PFSK-1 (cell line): Measurements from ENCODE around the gene ANKS3.

ENCODE experiments used
- POLR2AphosphoS5 ChIP-seq: IDR thresholded peaks from 2 replicates; pipeline ENCODE4 v1.6.1; 2012; ENCODE audit warnings: low read depth, mild to moderate bottlenecking, control low read depth, low read length, moderate library complexity
- REST ChIP-seq, 2 experiments: IDR thresholded peaks; 2 replicates each; pipeline versions ENCODE4 v1.6.1 to v1.8.0; 2011 to 2012; ENCODE audit warnings: low read depth in 2 of 2, low read length in 2 of 2, control low read depth in 1 of 2, inconsistent platforms in 1 of 2, mild to moderate bottlenecking in 1 of 2, moderate library complexity in 1 of 2; ENCODE audit not compliant: insufficient read depth in 1 of 2
- SIN3A ChIP-seq: IDR thresholded peaks from 2 replicates; pipeline ENCODE4 v1.6.1; 2012; ENCODE audit warnings: mild to moderate bottlenecking, low read length, moderate library complexity, borderline replicate concordance; ENCODE audit not compliant: insufficient read depth
- TAF1 ChIP-seq: IDR thresholded peaks from 2 replicates; pipeline ENCODE4 v1.6.1; 2012; ENCODE audit warnings: low read length, control low read depth, borderline replicate concordance; ENCODE audit not compliant: insufficient read depth

- TF ChIP-seq REST (IDR thresholded peaks at IDR 0.05; ENCODE audit: insufficient read depth in 1 of 2, low read depth in 2 of 2, low read length in 2 of 2), result no peak
- no peak for TF ChIP-seq TAF1
- TF ChIP-seq POLR2AphosphoS5, result no peak
- no peak for TF ChIP-seq SIN3A
Measured at GRCh38 chr16:4702466-4702808, 31.6 kb downstream of the ANKS3 start.
